ENCODE measurements around the gene KITLG. TPM values are rescaled to one million over a fixed set of nuclear protein-coding genes. Genes with fewer than 3 reads are reported as not detected.

The KITLG gene
- total RNA-seq, 1 donor from 2014 or later = 3.7 TPM

- peaks cover 24% of the 10 kb centered on the region for H3K4me1 Mint-ChIP-seq (ENCODE audit: low read depth)
- no peak for DNase-seq (ENCODE audit: low spot score)
- no peak for TF ChIP-seq CTCF (IDR thresholded peaks at IDR 0.05)
- peaks cover 4% of the 10 kb centered on the region for H3K9me3 Mint-ChIP-seq (ENCODE audit: low read depth)
- no peak overlapping the region for H3K27ac Mint-ChIP-seq (ENCODE audit: unreplicated experiment)
- H3K36me3 Mint-ChIP-seq (ENCODE audit: low read depth) = no peaks in the 10 kb centered on the region
- H3K4me3 Mint-ChIP-seq (ENCODE audit: unreplicated experiment) = no peak overlapping the region
- H3K27me3 Mint-ChIP-seq (ENCODE audit: low read depth) = no peaks in the 10 kb centered on the region
Observed at GRCh38 chr12:88496429-88496828, 83.8 kb downstream of the KITLG start.

GRCh38 chr12:88495031-88495430, 85.2 kb downstream of the KITLG start:
- Mint-ChIP-seq H3K27me3 (ENCODE audit: low read depth) (no peaks in the 10 kb centered on the region), H3K27ac (ENCODE audit: unreplicated experiment) (no peak overlapping the region), H3K9me3 (ENCODE audit: low read depth) (peaks cover 4% of the 10 kb centered on the region), H3K36me3 (ENCODE audit: low read depth) (no peaks in the 10 kb centered on the region), H3K4me3 (ENCODE audit: unreplicated experiment) (no peak overlapping the region), H3K4me1 (ENCODE audit: low read depth) (peaks cover 24% of the 10 kb centered on the region)
- no peak for DNase-seq (ENCODE audit: low spot score)
- no peak for TF ChIP-seq CTCF (IDR thresholded peaks at IDR 0.05)

GRCh38 chr12:88494520-88494919, 85.8 kb downstream of the KITLG start:
- Mint-ChIP-seq H3K4me3 (ENCODE audit: unreplicated experiment) (no peak overlapping the region), H3K27ac (ENCODE audit: unreplicated experiment) (no peak overlapping the region), H3K36me3 (ENCODE audit: low read depth) (no peaks in the 10 kb centered on the region), H3K9me3 (ENCODE audit: low read depth) (peaks cover 3% of the 10 kb centered on the region), H3K27me3 (ENCODE audit: low read depth) (no peaks in the 10 kb centered on the region), H3K4me1 (ENCODE audit: low read depth) (peaks cover 24% of the 10 kb centered on the region)
- TF ChIP-seq CTCF (IDR thresholded peaks at IDR 0.05) = no peak
- no peak for DNase-seq (ENCODE audit: low spot score)

- H3K27ac Mint-ChIP-seq (ENCODE audit: unreplicated experiment) = no peak overlapping the region
- no peak overlapping the region for H3K4me3 Mint-ChIP-seq (ENCODE audit: unreplicated experiment)
- no peaks in the 10 kb centered on the region for H3K9me3 Mint-ChIP-seq (ENCODE audit: low read depth)
- H3K4me1 Mint-ChIP-seq (ENCODE audit: low read depth) = peaks cover 24% of the 10 kb centered on the region
- TF ChIP-seq CTCF (IDR thresholded peaks at IDR 0.05) = no peak
- H3K27me3 Mint-ChIP-seq (ENCODE audit: low read depth) = no peaks in the 10 kb centered on the region
- no peak for DNase-seq (ENCODE audit: low spot score)
- no peaks in the 10 kb centered on the region for H3K36me3 Mint-ChIP-seq (ENCODE audit: low read depth)
Observed at GRCh38 chr12:88493636-88494035, 86.6 kb downstream of the KITLG start.

GRCh38 chr12:88490425-88490824, 89.8 kb downstream of the KITLG start:
- TF ChIP-seq CTCF (IDR thresholded peaks at IDR 0.05) = no peak
- H3K9me3 Mint-ChIP-seq (ENCODE audit: low read depth) = no peaks in the 10 kb centered on the region
- H3K36me3 Mint-ChIP-seq (ENCODE audit: low read depth) = no peaks in the 10 kb centered on the region
- H3K27ac Mint-ChIP-seq (ENCODE audit: unreplicated experiment) = no peak overlapping the region
- H3K4me3 Mint-ChIP-seq (ENCODE audit: unreplicated experiment) = no peak overlapping the region
- no peaks in the 10 kb centered on the region for H3K27me3 Mint-ChIP-seq (ENCODE audit: low read depth)
- DNase-seq (ENCODE audit: low spot score) = no peak
- H3K4me1 Mint-ChIP-seq (ENCODE audit: low read depth) = peaks cover 9% of the 10 kb centered on the region

Measured in chondrocyte (in vitro differentiated cells).